GM19025 (cell line): ENCODE measurements around the gene PTPRC.

Source experiments
- ATAC-seq: cut with Tn5 transposase; IDR thresholded peaks from one replicate; pipeline ENCODE4 v1.9.1; 2021; ENCODE audit warnings: mild to moderate bottlenecking, low read depth, moderate library complexity; ENCODE audit not compliant: unreplicated experiment

The PTPRC gene

GRCh38 chr1:198641501-198641900 lies 2.7 kb downstream of the PTPRC start:
- peak; percentile 38 for ATAC-seq

- no peak for ATAC-seq
These were observed 3.3 kb downstream of the PTPRC start for GRCh38 chr1:198641966-198642668.

- ATAC-seq, result no peak
These were observed 4.1 kb downstream of the PTPRC start for GRCh38 chr1:198642983-198643382.

DNA sequence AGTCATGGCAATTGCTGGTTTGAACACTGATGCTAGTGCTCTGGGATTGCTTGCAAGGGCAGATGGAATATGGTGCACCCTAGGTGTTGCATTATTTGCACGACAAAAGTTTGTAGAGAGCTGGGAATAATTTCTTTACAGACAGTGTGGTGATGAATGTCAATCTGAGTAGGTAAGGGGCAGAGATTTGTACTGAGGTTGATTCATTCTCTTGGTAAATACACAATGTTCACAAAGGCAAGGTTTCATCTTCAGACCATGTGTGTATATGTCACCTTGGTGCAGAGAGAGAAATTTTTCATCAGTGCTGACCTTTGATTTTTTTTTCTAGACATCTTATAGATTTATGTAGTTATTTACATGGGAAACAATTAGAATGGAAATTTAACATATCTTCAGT lies 5.0 kb downstream of the PTPRC start:
- no peak for ATAC-seq

- no peak for ATAC-seq
These were observed 8.2 kb downstream of the PTPRC start for GRCh38 chr1:198647055-198647454.

DNA sequence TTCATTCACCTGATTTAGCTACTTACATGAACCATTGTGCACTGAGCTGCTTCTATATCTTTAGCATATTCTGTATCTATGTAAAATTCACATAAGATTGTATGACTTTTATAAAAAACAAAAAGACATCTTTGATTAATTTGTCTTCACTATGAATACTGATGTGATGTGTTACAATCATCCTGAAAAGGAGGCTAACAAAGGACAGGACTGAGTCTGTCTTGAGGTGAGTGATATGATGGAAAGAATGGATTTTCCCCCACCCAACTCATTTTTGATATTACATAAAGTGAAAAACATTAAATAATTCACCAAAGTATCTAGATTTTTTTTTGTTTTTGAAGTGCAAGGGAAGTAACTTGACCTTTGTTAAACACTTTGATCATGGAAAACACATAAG lies 9.8 kb downstream of the PTPRC start:
- no peak for ATAC-seq

DNA sequence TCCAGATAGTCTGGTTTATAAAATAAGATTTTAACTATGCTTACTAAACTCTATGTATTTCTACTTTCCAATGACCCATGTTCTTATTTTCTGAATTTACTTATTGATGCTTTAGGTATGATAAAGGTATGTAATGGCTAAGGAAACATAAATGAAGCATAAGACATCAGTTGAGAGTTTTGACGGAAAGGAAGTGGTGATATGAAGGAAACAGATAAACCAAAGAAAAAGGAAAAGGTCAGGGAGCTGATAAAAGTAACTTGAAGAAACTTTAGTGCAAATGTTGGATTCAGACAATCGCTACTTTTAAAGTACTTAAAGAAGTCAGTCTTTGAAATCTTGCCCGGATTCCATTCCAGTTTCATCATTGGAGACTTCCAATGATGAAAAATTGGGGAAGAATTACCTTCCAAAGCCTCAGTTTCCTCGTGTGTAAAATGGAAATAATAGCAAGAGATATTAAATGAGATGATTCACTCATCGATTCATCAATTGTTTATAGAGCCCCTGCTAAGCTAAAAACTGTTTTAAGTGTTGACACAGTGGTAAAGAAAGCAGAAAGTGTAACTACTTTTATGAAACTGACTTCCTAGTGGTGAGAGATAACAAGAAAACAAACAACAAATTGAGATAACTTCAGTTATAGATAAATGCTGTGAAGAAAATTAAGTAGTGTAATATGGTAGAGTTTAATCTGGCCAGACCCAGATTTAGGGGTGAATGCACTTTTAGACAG lies 10.6 kb downstream of the PTPRC start:
- ATAC-seq, result peak; percentile 25

GRCh38 chr1:198649968-198650338 lies 11.1 kb downstream of the PTPRC start:
- peak; percentile 58 for ATAC-seq

- ATAC-seq, result no peak
These were observed 11.7 kb downstream of the PTPRC start for GRCh38 chr1:198650506-198650905.

GRCh38 chr1:198651650-198652400 lies 13.0 kb downstream of the PTPRC start:
- ATAC-seq, result no peak

- ATAC-seq, result no peak
These were observed 15.1 kb downstream of the PTPRC start for GRCh38 chr1:198653808-198654413.

- ATAC-seq, result no peak
These were observed 16.8 kb downstream of the PTPRC start for GRCh38 chr1:198655459-198656121.

- peak; percentile 25 for ATAC-seq
These were observed 17.7 kb downstream of the PTPRC start for GRCh38 chr1:198656500-198656932.

DNA sequence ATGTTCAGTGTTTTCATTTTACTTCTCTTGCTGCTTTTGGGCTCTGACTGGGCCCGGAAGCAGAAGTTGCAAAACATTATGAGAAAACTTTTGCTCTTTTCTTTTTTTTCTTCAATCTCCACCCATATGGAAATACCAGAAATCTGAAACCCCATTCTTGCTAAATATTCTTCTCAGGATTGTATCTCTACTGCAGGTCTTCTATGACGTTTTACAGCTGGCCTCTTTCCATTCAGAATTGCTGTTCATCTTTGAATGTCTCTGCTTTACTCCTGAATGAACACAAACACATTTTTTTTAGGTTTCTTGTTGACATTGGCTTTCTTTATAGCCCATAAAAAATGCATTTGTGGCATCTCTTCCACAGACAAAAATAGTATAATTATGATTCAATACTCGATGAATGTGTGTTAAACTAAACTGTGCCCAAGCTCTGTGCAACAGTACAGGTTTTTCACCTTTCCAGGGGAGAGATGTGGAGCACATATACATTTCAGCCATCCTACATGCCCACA lies 18.8 kb downstream of the PTPRC start:
- no peak for ATAC-seq

DNA sequence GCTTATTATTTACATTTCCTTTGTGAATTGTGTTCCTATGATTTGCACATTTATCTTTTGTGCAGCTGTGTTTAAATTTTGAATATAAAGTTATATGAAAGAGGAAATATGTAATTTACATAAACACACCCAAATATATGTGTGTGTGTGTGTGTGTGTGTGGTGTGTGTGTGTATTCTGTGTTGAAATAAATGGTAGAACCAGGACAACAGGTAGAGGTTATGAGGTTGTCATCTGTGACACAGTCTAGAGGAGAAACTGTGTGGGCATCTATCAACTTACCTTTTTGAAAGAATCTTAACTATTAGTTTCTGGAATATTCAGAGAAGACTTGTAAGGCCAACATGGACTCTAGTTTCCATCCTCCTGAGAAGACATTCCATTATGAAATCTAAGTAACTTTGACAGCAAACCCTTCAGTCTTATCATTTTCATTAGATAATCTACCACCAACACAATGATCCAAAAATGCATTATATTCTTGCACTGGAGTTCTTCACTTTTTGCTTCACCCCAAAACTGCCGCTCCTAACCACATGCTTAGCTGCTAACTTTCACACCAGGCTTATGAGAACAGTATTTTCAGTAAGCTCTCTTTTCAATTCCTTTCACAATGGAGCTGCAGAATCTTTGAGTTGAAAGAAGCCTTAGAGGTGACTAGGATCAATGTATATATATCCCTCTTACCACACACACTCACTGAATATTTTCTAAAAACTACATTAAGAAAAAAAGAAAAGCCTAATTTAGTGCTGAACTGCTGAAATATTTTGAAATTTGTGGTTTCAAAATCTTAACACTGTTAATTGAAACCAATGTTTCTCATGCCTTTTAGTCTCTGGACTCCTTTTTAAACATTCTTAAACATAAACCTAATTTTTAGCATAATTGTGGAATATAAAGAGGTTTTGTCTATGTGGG lies 21.8 kb downstream of the PTPRC start:
- ATAC-seq, result no peak

GRCh38 chr1:198662821-198663220 lies 24.0 kb downstream of the PTPRC start:
- ATAC-seq, result no peak

- no peak for ATAC-seq
These were observed 25.4 kb downstream of the PTPRC start for GRCh38 chr1:198664068-198664788.

DNA sequence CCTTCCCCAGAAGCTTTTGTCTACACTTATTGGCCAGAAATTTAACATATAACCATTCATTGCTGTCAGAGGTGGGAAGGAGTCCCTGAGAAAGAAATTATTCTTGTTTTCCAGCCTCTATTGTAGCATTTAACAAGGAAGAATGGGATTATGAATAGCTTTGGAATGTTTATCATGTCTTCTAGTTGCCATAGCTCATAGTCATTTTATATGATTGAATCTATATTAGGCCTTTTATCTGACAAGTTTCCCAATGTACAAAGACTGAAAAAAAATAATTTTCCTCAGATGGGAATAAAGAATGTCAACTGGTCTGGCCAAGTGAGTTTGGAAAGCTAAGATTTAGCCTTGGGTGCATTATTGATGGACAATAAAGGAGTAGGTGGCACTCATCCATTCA lies 28.3 kb downstream of the PTPRC start:
- no peak for ATAC-seq

DNA sequence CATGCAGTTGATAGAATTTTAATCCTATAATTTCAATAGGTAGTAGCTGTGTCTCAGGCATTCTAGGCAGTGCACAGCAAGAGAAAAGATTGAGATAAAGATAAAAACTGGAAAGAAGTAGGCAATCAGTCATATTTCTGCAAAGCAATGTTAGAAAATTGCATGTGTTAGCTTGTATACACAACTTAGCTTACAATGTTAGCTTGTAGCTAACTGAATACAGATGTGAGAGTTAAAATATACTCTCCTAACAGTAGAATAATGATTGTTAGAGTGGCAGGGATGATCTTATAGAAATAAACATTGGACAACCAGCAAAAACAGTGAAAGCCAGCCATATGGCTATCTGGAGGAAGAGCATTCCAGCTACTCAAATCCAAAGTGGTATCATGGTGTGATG lies 29.0 kb downstream of the PTPRC start:
- ATAC-seq, result no peak
